Measurements from ENCODE around the gene TSPAN17. TPM values are rescaled to one million over a fixed set of nuclear protein-coding genes. Genes with fewer than 3 reads are reported as not detected.

The TSPAN17 gene
- polyA plus RNA-seq, 3 donors, result 22.2 to 27.7 (median 24.1) TPM

DNA sequence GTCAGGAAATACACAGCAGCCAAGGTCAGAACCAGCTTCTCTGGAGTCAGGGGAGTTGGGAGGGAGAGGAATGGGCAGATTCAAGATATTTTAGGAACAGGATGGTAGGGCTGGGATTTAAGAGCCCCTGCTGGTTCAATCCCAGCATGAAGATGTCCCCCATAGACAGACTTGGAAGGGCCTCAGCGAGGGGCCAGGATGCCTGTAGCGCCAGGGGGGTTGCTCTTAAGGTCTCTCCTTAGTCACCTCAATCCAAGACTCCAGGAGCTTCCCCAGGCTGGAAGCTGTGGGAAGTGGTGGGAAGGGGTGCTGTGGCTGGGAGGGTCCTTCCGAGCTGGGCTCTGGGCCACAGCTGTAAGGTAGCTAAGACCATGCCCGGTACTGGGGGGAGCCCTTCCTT is 8.1 kb upstream of the TSPAN17 start:
- Mint-ChIP-seq H3K27ac (no peak overlapping the region), H3K36me3 (no peaks in the 10 kb centered on the region)
- peaks cover under 1 to 6% of the 10 kb centered on the region in 2 donors for H3K27me3 ChIP-seq (ENCODE audit: control insufficient read depth in 2 of 2, insufficient read depth in 2 of 2, low read length in 2 of 2)

DNA sequence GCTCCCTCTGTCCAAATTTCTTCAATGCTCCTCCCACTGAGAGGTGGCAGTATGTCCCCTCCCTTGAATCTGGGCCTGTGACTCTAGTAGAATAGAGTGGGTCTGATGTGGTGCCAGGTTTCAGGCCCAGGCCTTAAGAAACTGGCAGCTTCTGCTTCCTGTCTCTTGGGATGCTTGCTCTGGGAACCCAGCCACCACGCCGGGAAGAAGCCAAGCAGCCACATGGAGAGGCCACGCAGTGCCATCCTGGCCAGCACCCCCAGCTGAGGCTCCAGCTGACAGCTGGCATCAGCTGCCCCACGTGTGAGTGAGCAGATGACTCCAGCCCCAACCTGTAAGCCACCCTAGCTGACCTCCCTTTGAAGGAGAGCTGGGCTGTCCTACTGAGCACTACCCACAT is 7.3 kb upstream of the TSPAN17 start:
- H3K27me3 Mint-ChIP-seq (ENCODE audit: low read depth in 3 of 3), result peaks cover 6 to 20% (median 13%) of the 10 kb centered on the region in 3 donors
- Histone ChIP-seq H3K27me3 (ENCODE audit: control insufficient read depth in 2 of 2, insufficient read depth in 2 of 2, low read length in 2 of 2) (peaks cover 0 to 2% of the 10 kb centered on the region in 2 donors), H3K4me1 (ENCODE audit: control insufficient read depth in 1 of 2, insufficient read depth in 2 of 2, low read length in 2 of 2) (no peaks in the 10 kb centered on the region), H3K79me2 (ENCODE audit: insufficient read depth, low read length) (no peaks in the 10 kb centered on the region), H2AFZ (ENCODE audit: insufficient read depth, low read depth, low read length, poor library complexity, severe bottlenecking) (no peak overlapping the region), H3K27ac (ENCODE audit: low read depth in 1 of 2, low read length in 2 of 2) (no peak overlapping the region), H3K4me2 (replicated peaks; ENCODE audit: extremely low read depth, low read length, poor library complexity, severe bottlenecking) (no peak overlapping the region), H4K20me1 (ENCODE audit: insufficient read depth, low read length) (no peaks in the 10 kb centered on the region), H3K9ac (ENCODE audit: insufficient read depth, low read length, poor library complexity, severe bottlenecking) (no peak overlapping the region), H3K9me3 (replicated peaks in 1 of 2; ENCODE audit: control insufficient read depth in 1 of 2, insufficient read depth in 1 of 2, low read length in 2 of 2) (no peaks in the 10 kb centered on the region), H3K4me3 (replicated peaks in 1 of 3; ENCODE audit: low read depth in 2 of 3, low read length in 3 of 3) (no peak overlapping the region), H3K36me3 (replicated peaks in 1 of 2; ENCODE audit: control insufficient read depth in 1 of 2, insufficient read depth in 2 of 2, low read length in 2 of 2) (no peaks in the 10 kb centered on the region)
- no peak overlapping the region for H3K4me3 Mint-ChIP-seq
- H3K36me3 Mint-ChIP-seq, result no peaks in the 10 kb centered on the region
- H3K27ac Mint-ChIP-seq, result peak overlapping the region in 1 of 7 donors; percentile 28
- WGBS (ENCODE audit: insufficient coverage), result 72% methylated on average over 4 of the region's 4 CpGs
- peaks cover 0 to 6% (median 5%) of the 10 kb centered on the region in 7 donors for H3K9me3 Mint-ChIP-seq
- TF ChIP-seq, protein P1, sequence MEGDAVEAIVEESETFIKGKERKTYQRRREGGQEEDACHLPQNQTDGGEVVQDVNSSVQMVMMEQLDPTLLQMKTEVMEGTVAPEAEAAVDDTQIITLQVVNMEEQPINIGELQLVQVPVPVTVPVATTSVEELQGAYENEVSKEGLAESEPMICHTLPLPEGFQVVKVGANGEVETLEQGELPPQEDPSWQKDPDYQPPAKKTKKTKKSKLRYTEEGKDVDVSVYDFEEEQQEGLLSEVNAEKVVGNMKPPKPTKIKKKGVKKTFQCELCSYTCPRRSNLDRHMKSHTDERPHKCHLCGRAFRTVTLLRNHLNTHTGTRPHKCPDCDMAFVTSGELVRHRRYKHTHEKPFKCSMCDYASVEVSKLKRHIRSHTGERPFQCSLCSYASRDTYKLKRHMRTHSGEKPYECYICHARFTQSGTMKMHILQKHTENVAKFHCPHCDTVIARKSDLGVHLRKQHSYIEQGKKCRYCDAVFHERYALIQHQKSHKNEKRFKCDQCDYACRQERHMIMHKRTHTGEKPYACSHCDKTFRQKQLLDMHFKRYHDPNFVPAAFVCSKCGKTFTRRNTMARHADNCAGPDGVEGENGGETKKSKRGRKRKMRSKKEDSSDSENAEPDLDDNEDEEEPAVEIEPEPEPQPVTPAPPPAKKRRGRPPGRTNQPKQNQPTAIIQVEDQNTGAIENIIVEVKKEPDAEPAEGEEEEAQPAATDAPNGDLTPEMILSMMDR (IDR thresholded peaks at IDR 0.05), result no peak
- intact Hi-C loops (cut with micrococcal nuclease), result no loop called here
- no peaks in the 10 kb centered on the region for H3K4me1 Mint-ChIP-seq
- no peak for DNase-seq

More for the DNA sequence above, 8.1 kb upstream of the TSPAN17 start:
- 50% methylated on average over 1 of the region's 4 CpGs for WGBS (ENCODE audit: insufficient coverage)
- H3K36me3 ChIP-seq (replicated peaks in 1 of 2; ENCODE audit: control insufficient read depth in 1 of 2, insufficient read depth in 2 of 2, low read length in 2 of 2), result no peaks in the 10 kb centered on the region
- H3K9me3 ChIP-seq (replicated peaks in 1 of 2; ENCODE audit: control insufficient read depth in 1 of 2, insufficient read depth in 1 of 2, low read length in 2 of 2), result no peaks in the 10 kb centered on the region
- no peaks in the 10 kb centered on the region for H4K20me1 ChIP-seq (ENCODE audit: insufficient read depth, low read length)
- TF ChIP-seq, protein P1 (IDR thresholded peaks at IDR 0.05), result no peak
- DNase-seq, result no peak
- no peak overlapping the region for H3K4me3 Mint-ChIP-seq
- no peak overlapping the region for H3K27ac ChIP-seq (ENCODE audit: low read depth in 1 of 2, low read length in 2 of 2)
- intact Hi-C loops (cut with micrococcal nuclease), result no loop called here
- no peaks in the 10 kb centered on the region for H3K4me1 Mint-ChIP-seq
- no peak overlapping the region for H2AFZ ChIP-seq (ENCODE audit: insufficient read depth, low read depth, low read length, poor library complexity, severe bottlenecking)
- peaks cover 0 to 10% (median 5%) of the 10 kb centered on the region in 7 donors for H3K9me3 Mint-ChIP-seq
- H3K27me3 Mint-ChIP-seq (ENCODE audit: low read depth in 3 of 3), result peaks cover 13 to 24% (median 17%) of the 10 kb centered on the region in 3 donors
- H3K4me3 ChIP-seq (replicated peaks in 1 of 3; ENCODE audit: low read depth in 2 of 3, low read length in 3 of 3), result no peak overlapping the region
- H3K4me2 ChIP-seq (replicated peaks; ENCODE audit: extremely low read depth, low read length, poor library complexity, severe bottlenecking), result no peak overlapping the region
- H3K79me2 ChIP-seq (ENCODE audit: insufficient read depth, low read length), result no peaks in the 10 kb centered on the region
- H3K4me1 ChIP-seq (ENCODE audit: control insufficient read depth in 1 of 2, insufficient read depth in 2 of 2, low read length in 2 of 2), result no peaks in the 10 kb centered on the region
- H3K9ac ChIP-seq (ENCODE audit: insufficient read depth, low read length, poor library complexity, severe bottlenecking), result no peak overlapping the region

Data from CD14-positive monocyte (primary cell).